Loucy (cell line): ENCODE results near the gene RTN4RL2.
A peak's percentile ranks its signal among the peaks of the same experiment; 100 is the strongest.

ENCODE experiments used
- H2AFZ ChIP-seq: fragments of 200-600 bp; sonication (generic); 2 replicates; pipeline ENCODE4 v1.6.0; 2016; ENCODE audit warnings: antibody characterized with exemption, mild to moderate bottlenecking, low read length, moderate library complexity
- H3F3A ChIP-seq: fragments of 200-600 bp; 2 replicates; pipeline ENCODE4 v1.6.0; 2016; ENCODE audit warnings: antibody characterized with exemption, low read depth, mild to moderate bottlenecking
- H3K27me3 ChIP-seq: fragments of 200-600 bp; sonication (generic); 2 replicates; pipeline ENCODE4 v1.6.1; 2014; ENCODE audit warnings: low read length, mild to moderate bottlenecking; ENCODE audit not compliant: insufficient read depth, poor library complexity, severe bottlenecking
- H3K36me3 ChIP-seq: fragments of 200-600 bp; sonication (generic); 2 replicates; pipeline ENCODE4 v1.6.1; 2016; ENCODE audit warnings: low read length; ENCODE audit not compliant: insufficient read depth
- H3K4me1 ChIP-seq: fragments of 200-600 bp; sonication (generic); 2 replicates; pipeline ENCODE4 v1.5.1; 2014; ENCODE audit warnings: low read length, mild to moderate bottlenecking; ENCODE audit not compliant: insufficient read depth, poor library complexity, severe bottlenecking
- H3K4me2 ChIP-seq: fragments of 200-600 bp; sonication (generic); 2 replicates; pipeline ENCODE4 v1.6.0; 2014; ENCODE audit warnings: antibody characterized with exemption, low read length, low read depth, mild to moderate bottlenecking; ENCODE audit not compliant: poor library complexity, severe bottlenecking
- H3K4me3 ChIP-seq: fragments of 200-600 bp; sonication (generic); 2 replicates; pipeline ENCODE4 v1.5.1; 2014; ENCODE audit warnings: low read length, mild to moderate bottlenecking, mixed read lengths; ENCODE audit not compliant: poor library complexity, severe bottlenecking
- H3K79me2 ChIP-seq: fragments of 200-600 bp; sonication (generic); 2 replicates; pipeline ENCODE4 v1.6.1; 2014; ENCODE audit warnings: low read length; ENCODE audit not compliant: insufficient read depth
- H3K9ac ChIP-seq: fragments of 200-600 bp; sonication (generic); 2 replicates; pipeline ENCODE4 v1.6.0; 2014; ENCODE audit warnings: mild to moderate bottlenecking, low read depth, low read length, moderate library complexity; ENCODE audit not compliant: poor library complexity, severe bottlenecking
- H3K9me2 ChIP-seq: fragments of 200-600 bp; sonication (generic); replicated peaks from 2 replicates; pipeline ENCODE4 v1.6.1; 2016; ENCODE audit warnings: low read depth, low read length, mixed read lengths
- H3K9me3 ChIP-seq: fragments of 200-600 bp; sonication (generic); 2 replicates; pipeline ENCODE4 v1.6.1; 2014; ENCODE audit warnings: mild to moderate bottlenecking, antibody characterized with exemption, low read length, low read depth; ENCODE audit not compliant: insufficient read depth
- H4K20me1 ChIP-seq: fragments of 200-600 bp; sonication (generic); 2 replicates; pipeline ENCODE4 v1.6.0; 2014; ENCODE audit warnings: antibody characterized with exemption, low read length, mild to moderate bottlenecking; ENCODE audit not compliant: insufficient read depth, poor library complexity, severe bottlenecking
- CTCF ChIP-seq: fragments of 200-600 bp; sonication (generic); conservative IDR thresholded peaks from 2 replicates; pipeline ENCODE4 v1.5.1; 2014; ENCODE audit warnings: mild to moderate bottlenecking, antibody characterized with exemption, low read length
- EZH2phosphoT487 ChIP-seq: fragments of 200-600 bp; IDR thresholded peaks from 2 replicates; pipeline ENCODE4 v1.6.1; 2018; ENCODE audit warnings: antibody characterized with exemption, mild to moderate bottlenecking, moderate library complexity, borderline replicate concordance

RTN4RL2 gene

GRCh38 chr11:57457643-57458023, 2.7 kb upstream of the RTN4RL2 start:
- Histone ChIP-seq H3K9ac (no peak overlapping the region), H2AFZ (no peak overlapping the region), H3K4me1 (peaks cover 36% of the 10 kb centered on the region), H3K9me3 (no peaks in the 10 kb centered on the region), H4K20me1 (no peaks in the 10 kb centered on the region), H3K36me3 (no peaks in the 10 kb centered on the region), H3K4me3 (peak overlapping the region; percentile 80), H3K79me2 (no peaks in the 10 kb centered on the region), H3K4me2 (peak overlapping the region; percentile 83), H3F3A (no peaks in the 10 kb centered on the region), H3K27me3 (no peaks in the 10 kb centered on the region), H3K9me2 (no peaks in the 10 kb centered on the region)
- TF ChIP-seq EZH2phosphoT487 = no peak
- 0 out of 2 replicates have a peak, but pooled peaks have one; percentile 9 for TF ChIP-seq CTCF

- no peak overlapping the region for H3K9ac ChIP-seq
- H3K4me2 ChIP-seq = peak overlapping the region; percentile 83
- H3K9me2 ChIP-seq = no peaks in the 10 kb centered on the region
- no peaks in the 10 kb centered on the region for H3K36me3 ChIP-seq
- no peak overlapping the region for H2AFZ ChIP-seq
- no peaks in the 10 kb centered on the region for H3K79me2 ChIP-seq
- H3F3A ChIP-seq = no peaks in the 10 kb centered on the region
- H3K27me3 ChIP-seq = no peaks in the 10 kb centered on the region
- TF ChIP-seq EZH2phosphoT487 = no peak
- peak overlapping the region; percentile 80 for H3K4me3 ChIP-seq
- H4K20me1 ChIP-seq = no peaks in the 10 kb centered on the region
- peaks cover 40% of the 10 kb centered on the region for H3K4me1 ChIP-seq
- H3K9me3 ChIP-seq = no peaks in the 10 kb centered on the region
These were observed 2.3 kb upstream of the RTN4RL2 start for GRCh38 chr11:57458060-57458409.

- no peaks in the 10 kb centered on the region for H3K9me2 ChIP-seq
- TF ChIP-seq CTCF (peak; percentile 97), EZH2phosphoT487 (no peak)
- peak overlapping the region; percentile 98 for H2AFZ ChIP-seq
- H3K4me2 ChIP-seq = peak overlapping the region; percentile 83
- H3K36me3 ChIP-seq = no peaks in the 10 kb centered on the region
- H3K9me3 ChIP-seq = no peaks in the 10 kb centered on the region
- H3K4me3 ChIP-seq = peak overlapping the region; percentile 80
- no peaks in the 10 kb centered on the region for H3F3A ChIP-seq
- no peaks in the 10 kb centered on the region for H3K79me2 ChIP-seq
- H3K9ac ChIP-seq = peak overlapping the region; percentile 53
- H4K20me1 ChIP-seq = no peaks in the 10 kb centered on the region
- H3K27me3 ChIP-seq = no peaks in the 10 kb centered on the region
- H3K4me1 ChIP-seq = peaks cover 44% of the 10 kb centered on the region
These were observed 1.7 kb upstream of the RTN4RL2 start for GRCh38 chr11:57458410-57459163.
